Osteocyte (in vitro differentiated cells): ENCODE results near the gene ZC3H12D. TPM values are rescaled to one million over a fixed set of nuclear protein-coding genes. Genes with fewer than 3 reads are reported as not detected.

Experiments
- DNase-seq: peaks from one replicate; pipeline ENCODE4 v3.0.0; 2021; ENCODE audit warnings: mixed read lengths; ENCODE audit not compliant: unreplicated experiment; ENCODE audit errors: extremely low spot score
- H3K27ac Mint-ChIP-seq: one replicate; pipeline ENCODE4 v1.8.0; 2021; ENCODE audit warnings: mild to moderate bottlenecking, mixed read lengths; ENCODE audit not compliant: unreplicated experiment
- H3K27me3 Mint-ChIP-seq: one replicate; pipeline ENCODE4 v1.8.0; 2021; ENCODE audit warnings: mixed read lengths; ENCODE audit not compliant: unreplicated experiment
- H3K36me3 Mint-ChIP-seq: one replicate; pipeline ENCODE4 v1.8.0; 2021; ENCODE audit warnings: mixed read lengths; ENCODE audit not compliant: unreplicated experiment
- H3K4me1 Mint-ChIP-seq: one replicate; pipeline ENCODE4 v1.8.0; 2021; ENCODE audit warnings: mixed read lengths; ENCODE audit not compliant: unreplicated experiment
- H3K4me3 Mint-ChIP-seq: one replicate; pipeline ENCODE4 v1.8.0; 2021; ENCODE audit warnings: mild to moderate bottlenecking, moderate library complexity, mixed read lengths; ENCODE audit not compliant: unreplicated experiment
- H3K9me3 Mint-ChIP-seq: one replicate; pipeline ENCODE4 v1.8.0; 2021; ENCODE audit warnings: mixed read lengths; ENCODE audit not compliant: unreplicated experiment
- CTCF ChIP-seq: fragments of 200-600 bp; sonication (generic); IDR thresholded peaks from 2 replicates; pipeline ENCODE4 v1.5.0; 2021; ENCODE audit warnings: antibody characterized with exemption, mild to moderate bottlenecking, moderate library complexity
- total RNA-seq: library from RNA; stranded (reverse); gene quantifications from 2 replicates; pipeline ENCODE4 v1.2.1, GENCODE V29; 2021

The ZC3H12D gene
- total RNA-seq, 1 donor from 2014 or later = not detected

GRCh38 chr6:149459761-149460160, 25.1 kb downstream of the ZC3H12D start:
- peaks cover 18% of the 10 kb centered on the region for H3K4me1 Mint-ChIP-seq
- H3K27me3 Mint-ChIP-seq = no peaks in the 10 kb centered on the region
- no peak overlapping the region for H3K4me3 Mint-ChIP-seq
- H3K27ac Mint-ChIP-seq = no peak overlapping the region
- H3K36me3 Mint-ChIP-seq = no peaks in the 10 kb centered on the region
- no peaks in the 10 kb centered on the region for H3K9me3 Mint-ChIP-seq
- DNase-seq = no peak
- TF ChIP-seq CTCF = no peak

DNA sequence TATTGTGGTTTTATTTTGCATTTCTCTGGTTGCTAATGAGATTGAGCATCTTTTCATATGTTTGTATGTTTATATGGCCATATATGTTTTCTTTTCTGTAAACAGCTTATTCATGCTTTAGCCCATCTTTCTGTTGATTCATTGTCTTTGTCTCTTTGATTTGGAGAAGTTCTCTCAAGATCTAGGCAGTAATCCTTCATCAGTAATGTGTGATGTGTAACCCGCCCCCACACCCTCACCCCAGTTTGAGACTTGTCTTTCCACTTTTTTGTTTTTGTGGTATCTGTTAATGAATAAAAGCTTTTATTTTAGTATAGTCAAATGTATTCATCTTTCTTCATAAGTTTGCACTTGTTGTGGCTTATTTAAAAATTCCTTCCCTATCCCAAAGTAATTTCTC, 26.0 kb downstream of the ZC3H12D start:
- peaks cover 18% of the 10 kb centered on the region for H3K4me1 Mint-ChIP-seq
- TF ChIP-seq CTCF = no peak
- DNase-seq = no peak
- no peaks in the 10 kb centered on the region for H3K36me3 Mint-ChIP-seq
- H3K27ac Mint-ChIP-seq = no peak overlapping the region
- H3K9me3 Mint-ChIP-seq = no peaks in the 10 kb centered on the region
- no peaks in the 10 kb centered on the region for H3K27me3 Mint-ChIP-seq
- no peak overlapping the region for H3K4me3 Mint-ChIP-seq

- H3K4me1 Mint-ChIP-seq = peaks cover 18% of the 10 kb centered on the region
- no peak for TF ChIP-seq CTCF
- no peaks in the 10 kb centered on the region for H3K36me3 Mint-ChIP-seq
- H3K4me3 Mint-ChIP-seq = no peak overlapping the region
- no peaks in the 10 kb centered on the region for H3K9me3 Mint-ChIP-seq
- H3K27ac Mint-ChIP-seq = no peak overlapping the region
- no peaks in the 10 kb centered on the region for H3K27me3 Mint-ChIP-seq
- no peak for DNase-seq
These were observed 26.6 kb downstream of the ZC3H12D start for GRCh38 chr6:149458196-149458595.

DNA sequence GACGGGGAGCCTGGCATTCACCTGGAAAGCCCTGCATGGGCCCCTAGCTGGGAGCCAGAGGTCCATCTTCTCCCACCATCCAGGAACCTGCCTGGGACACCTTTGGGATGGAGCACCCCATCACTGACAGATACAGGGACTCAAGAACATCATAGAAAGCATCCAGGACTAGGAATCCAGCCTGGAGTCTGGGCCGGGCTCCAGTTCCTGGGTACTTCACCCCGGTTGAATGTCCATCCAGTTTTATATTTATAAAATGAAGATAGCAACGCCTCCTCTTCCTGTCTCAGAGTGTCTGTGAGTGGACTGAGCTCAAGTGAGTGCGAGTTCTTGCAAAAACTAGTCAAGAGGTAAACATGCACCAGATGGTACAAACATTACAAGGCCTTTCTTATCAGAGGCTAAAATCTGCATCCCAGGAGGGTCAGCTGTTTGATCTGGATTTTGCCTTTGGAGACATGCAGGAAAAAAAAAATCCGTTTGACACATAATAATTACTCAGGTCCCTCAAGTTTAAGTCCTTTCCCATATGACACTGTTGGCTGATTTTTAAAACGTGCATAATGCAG, 27.4 kb downstream of the ZC3H12D start:
- Mint-ChIP-seq H3K4me1 (peaks cover 18% of the 10 kb centered on the region), H3K36me3 (no peaks in the 10 kb centered on the region), H3K9me3 (no peaks in the 10 kb centered on the region), H3K27me3 (no peaks in the 10 kb centered on the region), H3K4me3 (no peak overlapping the region), H3K27ac (no peak overlapping the region)
- TF ChIP-seq CTCF = no peak
- no peak for DNase-seq

DNA sequence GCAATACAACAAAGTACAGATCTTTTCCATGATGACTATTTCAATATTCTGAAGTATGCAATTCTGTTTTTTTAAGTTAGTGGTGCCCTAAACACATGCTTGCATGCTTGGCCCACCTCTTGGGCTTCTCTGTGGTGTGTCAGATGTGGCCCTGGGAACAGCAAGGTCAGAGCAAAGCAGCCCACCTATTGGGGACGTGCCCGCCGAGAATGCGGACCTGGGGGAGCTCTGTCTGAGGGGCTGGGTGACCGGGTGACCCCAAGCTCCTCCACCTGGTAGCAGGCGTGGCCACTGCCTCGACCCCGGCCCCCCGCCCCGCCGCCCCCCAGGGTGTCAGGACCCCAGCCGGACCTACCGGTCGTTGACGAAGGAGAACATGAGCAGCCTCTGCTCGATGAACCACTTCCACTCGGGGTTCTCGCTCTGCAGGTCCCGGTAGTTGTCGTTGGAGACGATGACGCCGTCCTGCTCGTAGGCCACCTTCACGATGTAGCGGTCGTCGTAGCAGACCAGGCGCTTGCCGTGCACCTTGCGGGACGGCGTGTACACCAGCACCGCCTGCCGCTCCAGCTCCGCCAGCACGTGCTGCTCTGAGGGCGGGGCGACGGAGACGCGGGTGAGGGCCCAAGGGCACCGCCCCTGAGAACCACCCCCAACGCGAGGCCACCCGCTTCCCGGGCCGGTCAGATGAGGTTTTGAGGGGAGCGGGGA, 28.3 kb downstream of the ZC3H12D start:
- DNase-seq = no peak

More for the DNA sequence above, 28.3 kb downstream of the ZC3H12D start:
- Mint-ChIP-seq H3K4me3 (no peak overlapping the region), H3K36me3 (no peaks in the 10 kb centered on the region), H3K4me1 (peaks cover 18% of the 10 kb centered on the region), H3K9me3 (no peaks in the 10 kb centered on the region), H3K27me3 (no peaks in the 10 kb centered on the region), H3K27ac (no peak overlapping the region)
- TF ChIP-seq CTCF = no peak
